Gastroesophageal sphincter (tissue), 4 donors: ENCODE results near the gene RAP1A. TPM values are rescaled to one million over a fixed set of nuclear protein-coding genes. Genes with fewer than 3 reads are reported as not detected.

Source experiments
- ATAC-seq: fragments of 150-250 bp; one replicate; pipeline ENCODE4 v1.9.1; 2016; ENCODE audit warnings: mild to moderate bottlenecking, moderate library complexity
- H3K27ac ChIP-seq, 4 donors: fragments of 200-600 bp; sonication (generic) in 3 of 4; 1 replicate in 3 of 4; 2 replicates in 1 of 4; pipeline ENCODE4 v1.5.1; 2016 to 2019
- H3K27me3 ChIP-seq: fragments of 200-600 bp; sonication (generic); one replicate; pipeline ENCODE4 v1.5.1; 2019
- H3K36me3 ChIP-seq, 2 donors: fragments of 200-600 bp; sonication (generic); one replicate each; pipeline ENCODE4 v1.5.1; 2019; ENCODE audit warnings: control low read depth in 1 of 2
- H3K4me1 ChIP-seq, 3 donors: fragments of 200-600 bp; sonication (generic); 1 replicate in 2 of 3; 2 replicates in 1 of 3; pipeline ENCODE4 v1.5.1; 2016 to 2019; ENCODE audit warnings: control low read depth in 2 of 3
- H3K4me3 ChIP-seq, 2 donors: fragments of 200-600 bp; sonication (generic); one replicate each; pipeline ENCODE4 v1.5.1; 2019; ENCODE audit warnings: mild to moderate bottlenecking in 1 of 2, moderate library complexity in 1 of 2
- H3K9me3 ChIP-seq, 3 donors: fragments of 200-600 bp; sonication (generic); one replicate each; pipeline ENCODE4 v1.5.1; 2017 to 2019; ENCODE audit warnings: control low read depth in 2 of 3
- EP300 ChIP-seq: sonication (generic); formaldehyde crosslinking; IDR thresholded peaks from one replicate; pipeline ENCODE4 v1.6.1; 2017; ENCODE audit warnings: antibody characterized with exemption, mild to moderate bottlenecking
- POLR2A ChIP-seq, 2 donors: fragments of 450-650 bp; IDR thresholded peaks; one replicate each; pipeline ENCODE4 v1.6.1; 2017; ENCODE audit warnings: antibody characterized with exemption in 2 of 2, mild to moderate bottlenecking in 2 of 2, moderate library complexity in 1 of 2
- POLR2AphosphoS5 ChIP-seq: sonication (generic); formaldehyde crosslinking; IDR thresholded peaks from one replicate; pipeline ENCODE4 v1.6.1; 2017; ENCODE audit warnings: antibody characterized with exemption
- WGBS, 2 donors: methylation state at CpG; one replicate each; pipeline ENCODE4 v1.1.5; 2018; ENCODE audit warnings: low coverage in 1 of 2; 5-methylcytosine and 5-hydroxymethylcytosine counted together
- small RNA-seq, 4 donors: library from RNA; depleted of rRNA; stranded (forward); fragments of <200 nt; gene quantifications; one replicate each; pipeline ENCODE3, GENCODE V24; 2016
- total RNA-seq, 4 donors: library from RNA; depleted of rRNA; stranded (reverse); fragments of >200 nt; gene quantifications; one replicate each; pipeline ENCODE4 v1.1.0, GENCODE V29; 2016
- TF ChIP-seq, protein P1 (sequence below), 4 experiments: fragments of 200-600 bp in 2 of 4; fragments of 450-650 bp in 2 of 4; sonication (generic) in 1 of 4; IDR thresholded peaks; one replicate each; pipeline ENCODE4 v1.5.1; 2017 to 2019; ENCODE audit warnings: antibody characterized with exemption in 4 of 4, mild to moderate bottlenecking in 2 of 4, moderate library complexity in 2 of 4

The RAP1A gene
- total RNA-seq, 4 donors from 2014 or later = 177 to 268 (median 214) TPM

GRCh38 chr1:111758373-111758772, 138.8 kb downstream of the RAP1A start:
- peaks cover 4 to 56% of the 10 kb centered on the region in 2 donors for H3K36me3 ChIP-seq
- TF ChIP-seq POLR2A (IDR thresholded peaks at IDR 0.05) = no peak
- TF ChIP-seq, protein P1, sequence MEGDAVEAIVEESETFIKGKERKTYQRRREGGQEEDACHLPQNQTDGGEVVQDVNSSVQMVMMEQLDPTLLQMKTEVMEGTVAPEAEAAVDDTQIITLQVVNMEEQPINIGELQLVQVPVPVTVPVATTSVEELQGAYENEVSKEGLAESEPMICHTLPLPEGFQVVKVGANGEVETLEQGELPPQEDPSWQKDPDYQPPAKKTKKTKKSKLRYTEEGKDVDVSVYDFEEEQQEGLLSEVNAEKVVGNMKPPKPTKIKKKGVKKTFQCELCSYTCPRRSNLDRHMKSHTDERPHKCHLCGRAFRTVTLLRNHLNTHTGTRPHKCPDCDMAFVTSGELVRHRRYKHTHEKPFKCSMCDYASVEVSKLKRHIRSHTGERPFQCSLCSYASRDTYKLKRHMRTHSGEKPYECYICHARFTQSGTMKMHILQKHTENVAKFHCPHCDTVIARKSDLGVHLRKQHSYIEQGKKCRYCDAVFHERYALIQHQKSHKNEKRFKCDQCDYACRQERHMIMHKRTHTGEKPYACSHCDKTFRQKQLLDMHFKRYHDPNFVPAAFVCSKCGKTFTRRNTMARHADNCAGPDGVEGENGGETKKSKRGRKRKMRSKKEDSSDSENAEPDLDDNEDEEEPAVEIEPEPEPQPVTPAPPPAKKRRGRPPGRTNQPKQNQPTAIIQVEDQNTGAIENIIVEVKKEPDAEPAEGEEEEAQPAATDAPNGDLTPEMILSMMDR (IDR thresholded peaks at IDR 0.05) = no peak
- TF ChIP-seq POLR2AphosphoS5 = no peak
- TF ChIP-seq EP300 = no peak
- no peak overlapping the region for H3K27ac ChIP-seq
- no peak overlapping the region for H3K4me3 ChIP-seq
- no peaks in the 10 kb centered on the region for H3K27me3 ChIP-seq
- H3K4me1 ChIP-seq = peaks cover 2 to 31% (median 15%) of the 10 kb centered on the region in 3 donors
- no peak for ATAC-seq
- H3K9me3 ChIP-seq = no peaks in the 10 kb centered on the region
- WGBS, 2 donors = 51 to 58% methylated on average over 2 of the region's 2 CpGs

DNA sequence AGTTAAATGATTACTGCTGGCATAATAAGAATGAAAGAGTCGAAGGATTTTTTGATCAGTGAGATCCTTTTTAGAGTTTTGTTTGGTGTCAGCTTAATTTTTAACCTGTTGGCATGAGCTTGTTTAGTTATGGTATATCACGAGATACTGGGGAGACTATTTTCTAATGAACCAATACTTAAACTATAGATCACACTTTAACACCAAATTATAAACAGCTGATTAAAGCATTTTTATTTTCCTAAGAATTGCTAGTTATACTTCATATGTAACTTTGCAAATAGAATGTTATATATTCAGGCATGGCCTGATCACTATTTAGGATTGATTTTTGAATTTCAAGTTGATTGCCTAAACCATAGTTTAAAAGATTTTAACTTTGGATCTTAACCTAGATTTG, 142.1 kb downstream of the RAP1A start:
- H3K9me3 ChIP-seq = no peaks in the 10 kb centered on the region
- no peak overlapping the region for H3K4me3 ChIP-seq
- no peak overlapping the region for H3K27ac ChIP-seq
- no peaks in the 10 kb centered on the region for H3K27me3 ChIP-seq
- ATAC-seq = no peak
- H3K4me1 ChIP-seq = peaks cover 0 to 18% (median 6%) of the 10 kb centered on the region in 3 donors
- TF ChIP-seq POLR2AphosphoS5 (no peak), POLR2A (IDR thresholded peaks at IDR 0.05) (no peak), EP300 (no peak)
- H3K36me3 ChIP-seq = peaks cover 4 to 90% of the 10 kb centered on the region in 2 donors
- WGBS, 2 donors = 89 to 94% methylated on average over 2 of the region's 2 CpGs

DNA sequence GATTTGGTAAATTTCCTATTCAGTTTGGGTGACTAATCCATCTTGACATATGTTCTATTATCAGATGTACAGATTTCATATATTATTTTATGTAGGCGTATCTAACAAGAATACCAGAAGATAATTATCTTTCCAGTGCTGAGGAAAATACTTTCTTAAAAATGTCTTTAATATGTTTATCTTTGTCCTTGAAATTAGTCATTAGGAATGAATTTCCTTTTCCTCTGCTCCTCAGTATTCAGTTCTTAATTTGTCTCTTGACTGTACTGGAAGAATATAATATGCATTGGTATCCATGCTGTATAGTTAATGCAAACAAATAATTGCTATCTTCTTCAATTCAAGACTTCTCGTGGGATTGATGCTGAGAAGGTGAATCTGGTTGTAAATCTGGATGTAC, 142.7 kb downstream of the RAP1A start:
- 83 to 90% methylated on average over 2 of the region's 2 CpGs for WGBS, 2 donors
- TF ChIP-seq POLR2AphosphoS5 (no peak), POLR2A (IDR thresholded peaks at IDR 0.05) (no peak), EP300 (no peak)
- TF ChIP-seq, protein P1 (IDR thresholded peaks at IDR 0.05) = no peak
- no peak overlapping the region for H3K27ac ChIP-seq
- H3K4me1 ChIP-seq = peaks cover 0 to 12% (median 0%) of the 10 kb centered on the region in 3 donors
- ATAC-seq = no peak
- no peaks in the 10 kb centered on the region for H3K27me3 ChIP-seq
- H3K9me3 ChIP-seq = no peaks in the 10 kb centered on the region
- H3K4me3 ChIP-seq = no peak overlapping the region
- peaks cover 4 to 95% of the 10 kb centered on the region in 2 donors for H3K36me3 ChIP-seq

Small RNA genes lying within 50 kb of the gene (small RNA-seq; reads per million reads assigned to genes)
- gene INKA2 = 0 to 2.7 (median 0.63) reads per million in 4 donors
- 0 reads per million in 4 donors for gene RNU6-151P

Other genes starting within 250 kb of the RAP1A start
- 1 to 10 TPM in 3 of 4 donors, under 1 TPM in 1; 0.25 to 3.6 (median 2.1) TPM for gene OVGP1, start 192.1 kb upstream of the RAP1A start, total RNA-seq
- gene WDR77, start 170.5 kb upstream of the RAP1A start, total RNA-seq = 10 to 100 TPM; 20.5 to 33.5 (median 28.7) TPM
- 100 to 1,000 TPM; 166 to 232 (median 192) TPM for gene ATP5PB, start 170.3 kb upstream of the RAP1A start, total RNA-seq
- 10 to 100 TPM in 2 of 4 donors, 1 to 10 TPM in 2; 5.9 to 24.5 (median 13.7) TPM for gene C1orf162, start 145.8 kb upstream of the RAP1A start, total RNA-seq
- gene ADORA3, start 116.2 kb upstream of the RAP1A start, total RNA-seq = 10 to 100 TPM in 2 of 4 donors, 1 to 10 TPM in 2; 3.4 to 13.7 (median 7.8) TPM
- 10 to 100 TPM in 1 of 4 donors, 1 to 10 TPM in 1, under 1 TPM in 1, not detected in 1; 0.85 to 14.1 (median 3.2) TPM for gene TMIGD3, start 116.2 kb upstream of the RAP1A start, total RNA-seq
- gene INKA2, start 119.6 kb downstream of the RAP1A start, total RNA-seq = 10 to 100 TPM in 1 of 4 donors, 1 to 10 TPM in 3; 7.2 to 12.8 (median 8.8) TPM
- 10 to 100 TPM; 11.6 to 24.4 (median 14.8) TPM for gene DDX20, start 136.1 kb downstream of the RAP1A start, total RNA-seq